Lung (tissue), 12 donors: Measurements from ENCODE around the gene CLSTN2. TPM values are rescaled to one million over a fixed set of nuclear protein-coding genes. Genes with fewer than 3 reads are reported as not detected.

Experiments used
- ATAC-seq: fragments of 200-7000 bp; cut with Tn5 transposase; one replicate; pipeline ENCODE4 v1.9.1; 2020; ENCODE audit warnings: moderate number of reproducible peaks; ENCODE audit not compliant: insufficient read depth, low FRiP score
- DNase-seq, 3 donors: peaks; one replicate each; pipeline ENCODE4 v3.0.0-alpha.2; 2013 to 2017
- H3K27ac ChIP-seq, 2 donors: one replicate each; pipeline ENCODE4 v1.5.1; 2013; ENCODE audit warnings: mild to moderate bottlenecking in 2 of 2, moderate library complexity in 2 of 2, control low read depth in 1 of 2, inconsistent platforms in 1 of 2, low read depth in 1 of 2, low read length in 1 of 2
- H3K27me3 ChIP-seq, 3 donors: one replicate each; pipeline ENCODE4 v1.5.1; 2013; ENCODE audit warnings: low read length in 2 of 3; ENCODE audit not compliant: control insufficient read depth in 3 of 3, insufficient read depth in 3 of 3
- H3K36me3 ChIP-seq, 4 donors: one replicate each; pipeline ENCODE4 v1.5.1; 2013; ENCODE audit warnings: low read length in 4 of 4, mild to moderate bottlenecking in 1 of 4, moderate library complexity in 1 of 4; ENCODE audit not compliant: control insufficient read depth in 4 of 4, insufficient read depth in 4 of 4
- H3K4me1 ChIP-seq, 5 donors: one replicate each; pipeline ENCODE4 v1.5.1; 2013; ENCODE audit warnings: low read length in 5 of 5, mild to moderate bottlenecking in 2 of 5, moderate library complexity in 1 of 5; ENCODE audit not compliant: control insufficient read depth in 5 of 5, insufficient read depth in 5 of 5
- H3K4me3 ChIP-seq: one replicate; pipeline ENCODE4 v1.5.1; 2013; ENCODE audit warnings: mild to moderate bottlenecking, control low read depth, moderate library complexity
- H3K9ac ChIP-seq, 2 donors: one replicate each; pipeline ENCODE4 v1.5.1; 2013; ENCODE audit warnings: low read length in 2 of 2, control low read depth in 1 of 2; ENCODE audit not compliant: insufficient read depth in 1 of 2
- H3K9me3 ChIP-seq, 4 donors: one replicate each; pipeline ENCODE4 v1.5.1; 2013; ENCODE audit warnings: low read length in 3 of 4, mild to moderate bottlenecking in 1 of 4, moderate library complexity in 1 of 4; ENCODE audit not compliant: control insufficient read depth in 4 of 4, insufficient read depth in 3 of 4
- CTCF ChIP-seq: IDR thresholded peaks from 2 replicates; pipeline ENCODE4 v1.5.1; 2012; ENCODE audit warnings: mild to moderate bottlenecking; ENCODE audit errors: control extremely low read depth, extremely low read depth
- WGBS, 2 donors: extraction: QIAGEN DNeasy Blood & Tissue Kit; methylation state at CpG; one replicate each; pipeline ENCODE4 v1.1.7; 2013; 5-methylcytosine and 5-hydroxymethylcytosine counted together
- polyA plus RNA-seq, 2 donors: library from polyadenylated mRNA; stranded (reverse); fragments of 200-250 nt; gene quantifications; one replicate each; pipeline ENCODE4 v1.2.1, GENCODE V29; 2013
- total RNA-seq, 2 donors: library from RNA; depleted of rRNA in 1 of 2; stranded (reverse); fragments of >200 nt in 1 of 2; gene quantifications; one replicate each; pipeline ENCODE4 v1.2.1, GENCODE V29; 2014 to 2021
- donor health status: control.
- donor health status: control.
- donor health status: Bipolar disorder and iron deficiency.
- donor health status: healthy.
- donor health status: DM: yes; HTN: yes; CAD: no.

The CLSTN2 gene
- total and polyA plus RNA-seq, 4 donors = 0.07 to 2.4 (median 1.3) TPM

GRCh38 chr3:140244893-140245292 lies 309.9 kb downstream of the CLSTN2 start:
- peak in 1 of 3 donors; percentile 21 for DNase-seq

GRCh38 chr3:140246578-140246977 lies 311.6 kb downstream of the CLSTN2 start:
- Histone ChIP-seq H3K9ac (no peak overlapping the region), H3K4me1 (peaks cover 0 to 1% (median 0%) of the 10 kb centered on the region in 5 donors), H3K4me3 (no peak overlapping the region), H3K36me3 (no peaks in the 10 kb centered on the region), H3K27ac (no peak overlapping the region), H3K9me3 (no peaks in the 10 kb centered on the region), H3K27me3 (no peaks in the 10 kb centered on the region)
- DNase-seq = no peak
- no peak for TF ChIP-seq CTCF
- ATAC-seq = no peak
- 51 to 53% methylated on average over 3 of the region's 3 CpGs for WGBS, 2 donors

More at GRCh38 chr3:140244893-140245292, 309.9 kb downstream of the CLSTN2 start:
- Histone ChIP-seq H3K27me3 (no peaks in the 10 kb centered on the region), H3K4me1 (peaks cover 0 to 1% (median 0%) of the 10 kb centered on the region in 5 donors), H3K9ac (no peak overlapping the region), H3K4me3 (no peak overlapping the region), H3K9me3 (no peaks in the 10 kb centered on the region), H3K27ac (no peak overlapping the region), H3K36me3 (no peaks in the 10 kb centered on the region)
- ATAC-seq = no peak
- no peak for TF ChIP-seq CTCF
- WGBS, 2 donors = 58 to 66% methylated on average over 5 of the region's 5 CpGs

- H3K27me3 ChIP-seq = no peaks in the 10 kb centered on the region
- H3K9me3 ChIP-seq = no peaks in the 10 kb centered on the region
- ATAC-seq (no peak), DNase-seq (no peak)
- no peaks in the 10 kb centered on the region for H3K36me3 ChIP-seq
- H3K27ac ChIP-seq = no peak overlapping the region
- TF ChIP-seq CTCF = no peak
- no peak overlapping the region for H3K4me3 ChIP-seq
- H3K4me1 ChIP-seq = peaks cover 0 to 1% (median 0%) of the 10 kb centered on the region in 5 donors
- no peak overlapping the region for H3K9ac ChIP-seq
These were observed 312.8 kb downstream of the CLSTN2 start for GRCh38 chr3:140247775-140248174.

- H3K4me3 ChIP-seq = no peak overlapping the region
- no peak for ATAC-seq
- WGBS, 2 donors = 92 to 94% methylated on average over 3 of the region's 3 CpGs
These were observed 314.2 kb downstream of the CLSTN2 start for GRCh38 chr3:140249188-140249587.

More at GRCh38 chr3:140249188-140249587, 314.2 kb downstream of the CLSTN2 start:
- no peaks in the 10 kb centered on the region for H3K9me3 ChIP-seq
- H3K27ac ChIP-seq = no peak overlapping the region
- H3K4me1 ChIP-seq = peaks cover 0 to 1% (median 0%) of the 10 kb centered on the region in 5 donors
- DNase-seq = no peak
- no peak overlapping the region for H3K9ac ChIP-seq
- no peaks in the 10 kb centered on the region for H3K27me3 ChIP-seq
- TF ChIP-seq CTCF = no peak
- no peaks in the 10 kb centered on the region for H3K36me3 ChIP-seq
